Measurements from ENCODE around the gene ASCC1.
"Not testable (repeated sequence)": the region's sequence is repeated elsewhere in the genome, so short reads cannot be mapped to it uniquely, and the experiment has no call there.

The ASCC1 gene

GRCh38 chr10:72248468-72249151 lies 32.5 kb upstream of the ASCC1 start:
- DNase-seq, result peak; percentile 77

- DNase-seq, result no peak
Observed at GRCh38 chr10:72245949-72246525, 30.0 kb upstream of the ASCC1 start.

GRCh38 chr10:72244573-72245038 lies 28.5 kb upstream of the ASCC1 start:
- no peak for DNase-seq

- DNase-seq, result no peak
Observed at GRCh38 chr10:72243822-72244437, 27.9 kb upstream of the ASCC1 start.

GRCh38 chr10:72242675-72243074 lies 26.6 kb upstream of the ASCC1 start:
- DNase-seq, result no peak

GRCh38 chr10:72241691-72242252 lies 25.7 kb upstream of the ASCC1 start:
- DNase-seq, result no peak

DNA sequence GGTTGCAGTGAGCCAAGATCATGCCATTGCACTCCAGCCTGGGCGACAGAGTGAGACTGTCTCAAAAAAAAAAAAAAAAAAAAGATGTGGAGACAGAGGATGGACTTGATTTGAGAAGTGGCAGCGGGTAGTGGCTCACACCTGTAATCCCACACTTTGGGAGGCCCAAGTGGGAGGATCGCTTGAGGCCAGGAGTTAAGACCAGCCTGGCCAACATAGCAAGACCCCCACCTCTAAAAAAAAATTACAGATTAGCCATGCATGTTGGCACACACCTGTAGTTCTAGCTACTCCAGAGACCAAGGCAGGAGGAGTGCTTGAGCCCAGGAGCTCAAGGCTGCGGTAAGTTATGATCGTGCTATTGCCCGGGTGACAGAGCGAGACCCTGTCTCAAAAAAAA lies 24.3 kb upstream of the ASCC1 start:
- no peak for DNase-seq

- no peak for DNase-seq
Observed at GRCh38 chr10:72239409-72239808, 23.3 kb upstream of the ASCC1 start.

DNA sequence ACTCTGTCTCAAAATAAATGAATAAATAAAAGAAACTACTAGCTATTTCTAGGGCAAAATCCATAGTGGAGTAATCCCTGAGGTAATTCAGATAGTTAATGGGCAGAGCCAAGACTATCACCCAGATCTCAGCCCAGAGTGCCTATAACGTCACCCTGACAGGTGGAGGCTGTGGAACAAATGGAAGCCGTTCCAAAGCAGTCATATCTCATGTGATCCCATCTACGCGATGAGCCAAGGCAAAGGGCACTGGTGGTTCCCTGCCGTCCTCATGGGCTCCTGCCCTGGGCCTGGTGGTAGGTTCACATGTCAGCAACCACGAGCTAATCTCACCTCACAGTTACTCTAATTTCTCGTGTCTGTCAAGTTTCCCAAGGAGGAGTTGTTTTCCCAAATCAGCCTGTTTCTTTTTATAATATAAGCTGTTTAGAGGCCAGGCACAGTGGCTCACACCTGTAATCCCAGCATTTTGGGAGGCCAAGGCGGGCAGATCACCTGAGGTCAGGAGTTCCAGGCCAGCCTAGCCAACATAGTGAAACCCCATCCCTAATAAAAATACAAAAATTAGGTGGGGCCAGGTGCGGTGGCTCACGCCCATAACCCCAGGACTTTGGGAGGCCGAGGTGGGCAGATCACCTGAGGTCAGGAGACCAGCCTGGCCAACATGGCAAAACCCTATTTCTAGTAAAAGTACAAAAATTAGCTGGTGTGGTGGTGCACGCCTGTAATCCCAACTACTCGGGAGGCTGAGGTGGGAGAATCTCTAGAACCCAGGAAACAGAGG lies 22.5 kb upstream of the ASCC1 start:
- DNase-seq, result no peak

DNA sequence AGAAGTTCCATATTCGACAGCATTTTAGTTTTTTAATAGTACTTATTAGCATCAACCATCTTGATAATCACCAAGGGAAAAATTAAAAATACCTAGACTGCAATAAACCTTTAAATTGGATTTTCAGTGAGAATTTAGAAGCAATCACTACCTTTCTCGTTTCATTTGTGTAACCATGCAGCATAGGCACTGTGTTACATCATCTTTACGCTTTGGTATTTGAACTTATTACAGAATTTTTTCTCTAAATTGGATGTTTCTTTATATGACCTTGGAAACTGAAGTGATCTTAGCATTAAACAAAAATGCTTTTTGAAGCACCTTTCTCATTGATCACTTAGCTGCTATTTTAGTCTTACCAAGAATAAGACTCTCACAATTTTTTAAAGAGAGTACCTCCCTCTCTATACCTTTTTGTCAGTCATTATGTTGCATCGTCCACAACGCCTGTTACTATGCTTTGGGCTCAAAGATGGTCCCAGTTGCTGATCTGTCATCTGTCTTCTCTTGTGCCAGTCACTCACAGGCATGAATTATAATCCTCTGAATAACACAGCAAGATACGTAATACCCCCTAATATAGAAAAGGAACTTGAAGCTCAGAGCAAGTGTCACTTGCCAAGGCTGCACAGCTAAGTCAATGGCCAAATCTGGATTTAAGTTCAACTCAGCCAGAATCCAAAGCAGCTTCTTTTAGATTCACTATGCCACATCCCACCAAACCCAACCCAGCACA lies 19.6 kb upstream of the ASCC1 start:
- no peak for DNase-seq

DNA sequence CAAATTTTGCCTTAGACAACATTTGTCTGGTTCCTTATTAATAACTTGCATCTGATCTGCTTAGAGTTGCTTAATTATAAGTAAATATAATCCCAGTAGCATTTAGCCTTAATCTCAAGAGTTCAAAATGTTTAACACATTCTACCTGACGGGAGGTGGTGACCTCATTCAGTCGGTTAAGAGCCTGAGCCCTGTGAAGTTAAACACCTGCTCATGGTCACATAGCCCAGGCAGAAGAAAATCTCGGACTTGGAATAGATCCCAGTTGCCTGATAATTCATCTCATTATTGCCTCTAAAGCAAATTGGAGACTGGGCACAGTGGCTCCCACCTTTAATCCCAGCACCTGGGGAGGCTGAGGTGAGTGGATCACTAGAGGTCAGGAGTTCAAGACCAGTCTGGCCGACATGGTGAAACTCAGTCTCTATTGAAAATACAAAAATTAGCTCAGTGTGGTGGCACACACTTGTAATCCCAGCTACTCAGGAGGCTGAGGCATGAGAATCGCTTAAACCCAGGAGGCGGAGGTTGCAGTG lies 18.6 kb upstream of the ASCC1 start:
- no peak for DNase-seq

DNA sequence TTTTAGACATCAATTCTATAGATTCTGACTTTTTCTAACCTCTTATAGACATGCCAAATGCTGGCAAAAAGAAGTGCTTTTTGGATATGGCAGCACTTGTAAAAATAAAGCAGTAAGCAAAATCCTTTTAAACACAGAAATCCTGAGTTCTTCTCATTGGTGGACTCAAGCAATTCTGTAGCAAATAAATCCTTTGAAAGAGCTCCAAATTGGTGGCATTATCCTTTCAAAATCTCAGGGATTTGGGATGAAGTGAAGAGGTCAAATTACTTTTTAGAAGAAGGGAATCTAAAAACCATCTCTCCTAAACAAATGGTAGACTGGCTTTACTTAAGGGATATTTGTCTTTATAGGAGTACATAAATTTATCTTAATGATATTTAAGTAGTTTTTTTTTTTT lies 17.5 kb upstream of the ASCC1 start:
- no peak for DNase-seq

- no peak for DNase-seq
Observed at GRCh38 chr10:72229261-72230251, 13.5 kb upstream of the ASCC1 start.

DNA sequence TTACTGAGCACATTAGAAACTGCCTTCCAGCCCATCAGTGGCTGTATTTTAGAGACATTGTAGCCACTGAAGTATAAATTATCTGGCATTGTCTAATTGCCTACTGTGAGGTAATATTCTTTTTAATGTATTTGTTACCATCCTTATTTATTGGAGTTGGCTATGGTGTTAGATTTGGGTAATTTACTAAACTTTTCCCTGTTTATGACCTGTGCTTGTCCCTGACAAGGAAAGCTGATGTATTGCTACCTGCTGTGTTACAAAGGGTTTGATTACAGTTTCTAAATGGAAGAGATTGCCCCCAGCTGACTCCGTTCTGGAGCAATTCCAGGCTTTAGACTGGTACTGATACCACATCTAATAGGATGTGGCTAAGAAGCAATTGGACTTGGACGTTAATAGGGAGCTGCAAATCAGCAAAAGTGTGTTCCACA lies 12.3 kb upstream of the ASCC1 start:
- DNase-seq, result no peak

DNA sequence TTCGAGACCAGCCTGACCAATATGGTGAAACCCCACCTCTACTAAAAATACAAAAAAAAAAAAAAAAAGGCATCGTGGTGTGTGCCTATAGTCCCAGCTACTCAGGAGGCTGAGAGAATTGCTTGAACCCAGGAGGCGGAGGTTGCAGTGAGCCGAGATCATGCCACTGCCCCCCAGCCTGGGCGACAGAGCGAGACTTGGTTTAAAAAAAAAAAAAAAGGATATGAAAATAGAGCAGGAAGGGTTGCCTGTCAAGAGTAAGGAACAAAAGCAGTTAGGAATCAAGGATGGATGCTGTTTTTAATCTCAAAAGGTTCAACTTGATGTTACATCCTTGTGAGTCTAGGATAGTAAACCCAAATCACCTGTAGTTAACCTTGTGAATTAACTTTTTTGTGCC lies 11.8 kb upstream of the ASCC1 start:
- DNase-seq, result no peak

DNA sequence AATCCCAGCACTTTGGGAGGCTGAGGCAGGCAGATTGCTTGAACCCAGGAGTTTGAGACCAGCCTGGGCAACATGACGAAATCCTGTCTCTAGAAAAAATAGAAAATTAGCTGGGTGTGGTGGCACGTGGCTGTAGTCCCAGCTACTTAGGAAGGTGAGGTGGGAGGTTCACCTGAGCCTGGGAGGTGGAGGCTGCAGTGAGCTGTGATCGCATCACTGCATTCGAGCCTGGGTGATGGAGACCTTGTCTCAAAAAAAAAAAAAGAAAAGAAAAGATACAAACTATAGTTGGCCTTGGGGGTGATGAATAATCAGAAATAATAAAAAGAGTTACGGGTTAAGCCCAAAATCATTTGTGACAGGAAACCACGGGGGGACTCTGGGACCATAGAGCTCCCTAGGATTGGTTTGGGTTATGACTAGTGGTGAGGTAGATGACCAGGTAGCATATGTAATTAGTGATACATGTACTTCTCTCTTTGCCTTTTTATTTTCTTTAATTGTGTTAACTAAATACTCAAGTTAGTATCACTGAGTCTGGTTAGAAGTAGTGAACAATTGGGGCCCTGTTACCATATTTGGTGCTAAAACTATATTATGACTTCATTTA lies 10.4 kb upstream of the ASCC1 start:
- no peak for DNase-seq

- not testable (repeated sequence) for DNase-seq
Observed at GRCh38 chr10:72224191-72224590, 8.1 kb upstream of the ASCC1 start.

- no peak for DNase-seq
Observed at GRCh38 chr10:72223743-72224101, 7.6 kb upstream of the ASCC1 start.

- DNase-seq, result no peak
Observed at GRCh38 chr10:72221278-72221677, 5.2 kb upstream of the ASCC1 start.

- no peak for DNase-seq
Observed at GRCh38 chr10:72220637-72221036, 4.6 kb upstream of the ASCC1 start.

Measured in CD4-positive, alpha-beta T cell treated with Interleukin-6 for 4 hours (primary cell).